ENCODE measurements around the gene RPGRIP1L.
"Not testable (repeated sequence)": the region's sequence is repeated elsewhere in the genome, so short reads cannot be mapped to it uniquely, and the experiment has no call there.

RPGRIP1L gene

GRCh38 chr16:53711390-53711789 lies 7.7 kb upstream of the RPGRIP1L start:
- no peak for DNase-seq

- no peak for DNase-seq
Observed at GRCh38 chr16:53708490-53708889, 4.8 kb upstream of the RPGRIP1L start.

GRCh38 chr16:53707671-53708070 lies 4.0 kb upstream of the RPGRIP1L start:
- DNase-seq, result no peak

- no peak for DNase-seq
Observed at GRCh38 chr16:53704445-53704813, 770 bp upstream of the RPGRIP1L start.

GRCh38 chr16:53698271-53698670 lies 5.4 kb downstream of the RPGRIP1L start:
- not testable (repeated sequence) for DNase-seq

- DNase-seq, result no peak
Observed at GRCh38 chr16:53695070-53695469, 8.6 kb downstream of the RPGRIP1L start.

GRCh38 chr16:53693320-53693719 lies 10.3 kb downstream of the RPGRIP1L start:
- DNase-seq, result no peak

- no peak for DNase-seq
Observed at GRCh38 chr16:53692146-53692545, 11.5 kb downstream of the RPGRIP1L start.

- no peak for DNase-seq
Observed at GRCh38 chr16:53690771-53691170, 12.9 kb downstream of the RPGRIP1L start.

GRCh38 chr16:53689636-53690035 lies 14.0 kb downstream of the RPGRIP1L start:
- no peak for DNase-seq

GRCh38 chr16:53686710-53687109 lies 16.9 kb downstream of the RPGRIP1L start:
- no peak for DNase-seq

GRCh38 chr16:53685334-53685733 lies 18.3 kb downstream of the RPGRIP1L start:
- not testable (repeated sequence) for DNase-seq

- DNase-seq, result no peak
Observed at GRCh38 chr16:53681354-53681753, 22.3 kb downstream of the RPGRIP1L start.

- DNase-seq, result no peak
Observed at GRCh38 chr16:53680756-53681155, 22.9 kb downstream of the RPGRIP1L start.

GRCh38 chr16:53678756-53679343 lies 24.8 kb downstream of the RPGRIP1L start:
- no peak for DNase-seq

GRCh38 chr16:53678155-53678554 lies 25.5 kb downstream of the RPGRIP1L start:
- no peak for DNase-seq

GRCh38 chr16:53673189-53673588 lies 30.5 kb downstream of the RPGRIP1L start:
- no peak for DNase-seq

- DNase-seq, result no peak
Observed at GRCh38 chr16:53672461-53672860, 31.2 kb downstream of the RPGRIP1L start.

GRCh38 chr16:53668869-53669268 lies 34.8 kb downstream of the RPGRIP1L start:
- DNase-seq, result no peak

GRCh38 chr16:53666786-53667415 lies 36.8 kb downstream of the RPGRIP1L start:
- DNase-seq, result no peak

- DNase-seq, result no peak
Observed at GRCh38 chr16:53664724-53665345, 38.8 kb downstream of the RPGRIP1L start.

GRCh38 chr16:53662072-53662471 lies 41.6 kb downstream of the RPGRIP1L start:
- no peak for DNase-seq

GRCh38 chr16:53654946-53655345 lies 48.7 kb downstream of the RPGRIP1L start:
- DNase-seq, result no peak

- DNase-seq, result no peak
Observed at GRCh38 chr16:53651357-53651756, 52.3 kb downstream of the RPGRIP1L start.

- no peak for DNase-seq
Observed at GRCh38 chr16:53646506-53646905, 57.2 kb downstream of the RPGRIP1L start.
